Ascending aorta (tissue), 2 donors: Measurements from ENCODE around the gene DTHD1. TPM values are rescaled to one million over a fixed set of nuclear protein-coding genes. Genes with fewer than 3 reads are reported as not detected.

ENCODE experiments used
- DNase-seq, 2 donors: peaks; one replicate each; pipeline ENCODE4 v3.0.0-alpha.2; 2019; ENCODE audit warnings: low spot score in 2 of 2
- H3K27ac ChIP-seq, 2 donors: fragments of 200-600 bp; sonication (generic); one replicate each; pipeline ENCODE4 v1.5.1; 2016 to 2017; ENCODE audit warnings: mild to moderate bottlenecking in 1 of 2
- H3K27me3 ChIP-seq: fragments of 200-600 bp; sonication (generic); one replicate; pipeline ENCODE4 v1.5.1; 2017
- H3K36me3 ChIP-seq, 2 donors: fragments of 200-600 bp; sonication (generic); one replicate each; pipeline ENCODE4 v1.5.1; 2016
- H3K4me1 ChIP-seq, 2 donors: fragments of 200-600 bp; sonication (generic); one replicate each; pipeline ENCODE4 v1.5.1; 2016 to 2017; ENCODE audit warnings: mild to moderate bottlenecking in 1 of 2
- H3K4me3 ChIP-seq, 2 donors: fragments of 200-600 bp; sonication (generic); one replicate each; pipeline ENCODE4 v1.5.1; 2016 to 2017; ENCODE audit warnings: mild to moderate bottlenecking in 1 of 2
- H3K9me3 ChIP-seq, 2 donors: fragments of 200-600 bp; sonication (generic); one replicate each; pipeline ENCODE4 v1.5.1; 2016
- CTCF ChIP-seq, 3 experiments: fragments of 200-600 bp in 2 of 3; fragments of 450-650 bp in 1 of 3; sonication (generic) in 2 of 3; IDR thresholded peaks; one replicate each; pipeline ENCODE4 v1.5.1; 2016 to 2019; ENCODE audit warnings: antibody characterized with exemption in 3 of 3, mild to moderate bottlenecking in 1 of 3, moderate library complexity in 1 of 3
- intact Hi-C: fragments of 100-400 bp; cut with DNase I; formaldehyde crosslinking; loops from one replicate; pipeline ENCODE4 v1.15.1; 2023
- total RNA-seq: library from RNA; depleted of rRNA; stranded (reverse); fragments of >200 nt; gene quantifications from one replicate; pipeline ENCODE4 v1.1.0, GENCODE V29; 2016

DTHD1 gene
- total RNA-seq, 1 donor from 2014 or later: not detected

GRCh38 chr4:36338973-36339372, 57.6 kb downstream of the DTHD1 start:
- no peak for TF ChIP-seq CTCF (IDR thresholded peaks at IDR 0.05)
- no peaks in the 10 kb centered on the region for H3K27me3 ChIP-seq

GRCh38 chr4:36341936-36342335, 60.5 kb downstream of the DTHD1 start:
- intact Hi-C loops: no loop called here
- H3K4me1 ChIP-seq: no peaks in the 10 kb centered on the region
- no peak overlapping the region for H3K4me3 ChIP-seq
- no peaks in the 10 kb centered on the region for H3K36me3 ChIP-seq
- no peaks in the 10 kb centered on the region for H3K27me3 ChIP-seq
- no peak overlapping the region for H3K27ac ChIP-seq
- no peak for DNase-seq
- H3K9me3 ChIP-seq: no peaks in the 10 kb centered on the region
- no peak for TF ChIP-seq CTCF (IDR thresholded peaks at IDR 0.05)

More at GRCh38 chr4:36338973-36339372, 57.6 kb downstream of the DTHD1 start:
- intact Hi-C loops: no loop called here
- no peak overlapping the region for H3K27ac ChIP-seq
- H3K4me1 ChIP-seq: no peaks in the 10 kb centered on the region
- H3K36me3 ChIP-seq: no peaks in the 10 kb centered on the region
- no peaks in the 10 kb centered on the region for H3K9me3 ChIP-seq
- no peak for DNase-seq
- H3K4me3 ChIP-seq: no peak overlapping the region

GRCh38 chr4:36343501-36344175, 62.2 kb downstream of the DTHD1 start:
- Histone ChIP-seq H3K36me3 (no peaks in the 10 kb centered on the region), H3K27me3 (no peaks in the 10 kb centered on the region), H3K4me1 (no peaks in the 10 kb centered on the region), H3K27ac (no peak overlapping the region), H3K4me3 (no peak overlapping the region), H3K9me3 (no peaks in the 10 kb centered on the region)
- intact Hi-C loops: no loop called here
- TF ChIP-seq CTCF (IDR thresholded peaks at IDR 0.05): no peak
- DNase-seq: no peak

GRCh38 chr4:36348403-36348938, 67.1 kb downstream of the DTHD1 start:
- H3K27ac ChIP-seq: no peak overlapping the region
- no peaks in the 10 kb centered on the region for H3K9me3 ChIP-seq
- intact Hi-C loops: no loop called here
- H3K27me3 ChIP-seq: no peaks in the 10 kb centered on the region
- no peaks in the 10 kb centered on the region for H3K36me3 ChIP-seq
- H3K4me3 ChIP-seq: no peak overlapping the region
- H3K4me1 ChIP-seq: no peaks in the 10 kb centered on the region
- no peak for DNase-seq
- TF ChIP-seq CTCF (IDR thresholded peaks at IDR 0.05): no peak

GRCh38 chr4:36349938-36350549, 68.6 kb downstream of the DTHD1 start:
- no peak for DNase-seq
- no peak for TF ChIP-seq CTCF (IDR thresholded peaks at IDR 0.05)

More at GRCh38 chr4:36349938-36350549, 68.6 kb downstream of the DTHD1 start:
- Histone ChIP-seq H3K4me1 (no peaks in the 10 kb centered on the region), H3K27ac (no peak overlapping the region), H3K9me3 (no peaks in the 10 kb centered on the region), H3K36me3 (no peaks in the 10 kb centered on the region), H3K4me3 (no peak overlapping the region), H3K27me3 (no peaks in the 10 kb centered on the region)
- intact Hi-C loops: no loop called here
